Testis (tissue), 3 donors: ENCODE data around the gene ZFYVE1. TPM values are rescaled to one million over a fixed set of nuclear protein-coding genes. Genes with fewer than 3 reads are reported as not detected.
"Not testable (repeated sequence)": the region's sequence is repeated elsewhere in the genome, so short reads cannot be mapped to it uniquely, and the experiment has no call there.

Source experiments
- DNase-seq: peaks from one replicate; pipeline ENCODE4 v3.0.0-alpha.2; 2019
- H3K27ac ChIP-seq, 2 donors: fragments of 200-600 bp; sonication (generic); one replicate each; pipeline ENCODE4 v1.5.1; 2019
- H3K27me3 ChIP-seq: fragments of 200-600 bp; sonication (generic); one replicate; pipeline ENCODE4 v1.5.1; 2019
- H3K36me3 ChIP-seq: fragments of 200-600 bp; sonication (generic); one replicate; pipeline ENCODE4 v1.5.1; 2017; ENCODE audit warnings: low read depth; ENCODE audit errors: missing control alignments
- H3K4me1 ChIP-seq: fragments of 200-600 bp; sonication (generic); one replicate; pipeline ENCODE4 v1.5.1; 2019
- H3K4me3 ChIP-seq, 2 donors: fragments of 200-600 bp; sonication (generic); one replicate each; pipeline ENCODE4 v1.5.1; 2017 to 2019
- H3K9me3 ChIP-seq: fragments of 200-600 bp; sonication (generic); one replicate; pipeline ENCODE4 v1.5.1; 2017
- POLR2A ChIP-seq: fragments of 450-650 bp; IDR thresholded peaks from one replicate; pipeline ENCODE4 v1.6.1; 2017; ENCODE audit warnings: antibody characterized with exemption, mild to moderate bottlenecking, moderate library complexity
- WGBS, 2 donors: methylation state at CpG; one replicate each; pipeline ENCODE4 v1.1.5; 2018; 5-methylcytosine and 5-hydroxymethylcytosine counted together
- intact Hi-C: fragments of 100-400 bp; cut with DNase I; formaldehyde crosslinking; loops from one replicate; pipeline ENCODE4 v1.15.1; 2023; ENCODE audit warnings: low total_unique reads
- polyA plus RNA-seq: library from polyadenylated mRNA; stranded (reverse); fragments of 350-450 nt; fragmentation: Illumina TruSeq; extraction: RNeasy Lipid Tissue Mini Kit (QIAGEN cat#74804); gene quantifications from one replicate; pipeline ENCODE4 v1.2.3, GENCODE V29; 2014; ENCODE audit warnings: low read depth, low replicate concordance; ENCODE audit not compliant: insufficient read depth
- total RNA-seq, 2 donors: library from RNA; depleted of rRNA; stranded (reverse); fragments of >200 nt; gene quantifications; one replicate each; pipeline ENCODE4 v1.2.3, GENCODE V29; 2016
- TF ChIP-seq, protein P1 (sequence below), 3 experiments: fragments of 450-650 bp in 2 of 3; fragments of 200-600 bp in 1 of 3; sonication (generic) in 1 of 3; IDR thresholded peaks; one replicate each; pipeline ENCODE4 v1.5.1; 2016 to 2019; ENCODE audit warnings: antibody characterized with exemption in 3 of 3, mild to moderate bottlenecking in 2 of 3, moderate library complexity in 1 of 3

ZFYVE1 gene
- total and polyA plus RNA-seq, 3 donors from 2014 or later = 29.0 to 39.6 (median 30.6) TPM

DNA sequence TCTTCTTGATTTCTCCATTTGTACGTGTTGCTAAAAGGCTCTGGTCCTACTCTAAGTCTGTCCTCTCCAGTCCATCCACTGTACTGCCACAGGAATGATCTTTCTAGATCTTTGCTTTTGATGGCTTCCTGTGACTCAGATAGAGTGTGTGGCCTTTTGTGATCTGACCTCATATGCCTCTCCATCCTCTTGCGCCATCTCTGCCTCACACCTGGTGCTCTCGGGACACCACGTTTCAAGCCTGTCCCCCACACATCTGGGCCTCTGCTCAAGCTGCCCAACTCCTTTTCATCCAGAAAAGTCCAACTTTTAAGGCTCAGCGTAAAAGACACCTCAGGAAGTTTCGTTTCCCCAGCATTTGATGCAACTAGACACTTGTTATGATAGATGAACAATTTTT, 61.7 kb downstream of the ZFYVE1 start:
- Histone ChIP-seq H3K27ac (no peak overlapping the region), H3K4me1 (no peaks in the 10 kb centered on the region), H3K4me3 (no peak overlapping the region), H3K9me3 (no peaks in the 10 kb centered on the region), H3K36me3 (no peaks in the 10 kb centered on the region), H3K27me3 (no peaks in the 10 kb centered on the region)
- 76 to 81% methylated on average over 6 of the region's 6 CpGs for WGBS, 2 donors
- DNase-seq = no peak
- TF ChIP-seq POLR2A = no peak
- TF ChIP-seq, protein P1, sequence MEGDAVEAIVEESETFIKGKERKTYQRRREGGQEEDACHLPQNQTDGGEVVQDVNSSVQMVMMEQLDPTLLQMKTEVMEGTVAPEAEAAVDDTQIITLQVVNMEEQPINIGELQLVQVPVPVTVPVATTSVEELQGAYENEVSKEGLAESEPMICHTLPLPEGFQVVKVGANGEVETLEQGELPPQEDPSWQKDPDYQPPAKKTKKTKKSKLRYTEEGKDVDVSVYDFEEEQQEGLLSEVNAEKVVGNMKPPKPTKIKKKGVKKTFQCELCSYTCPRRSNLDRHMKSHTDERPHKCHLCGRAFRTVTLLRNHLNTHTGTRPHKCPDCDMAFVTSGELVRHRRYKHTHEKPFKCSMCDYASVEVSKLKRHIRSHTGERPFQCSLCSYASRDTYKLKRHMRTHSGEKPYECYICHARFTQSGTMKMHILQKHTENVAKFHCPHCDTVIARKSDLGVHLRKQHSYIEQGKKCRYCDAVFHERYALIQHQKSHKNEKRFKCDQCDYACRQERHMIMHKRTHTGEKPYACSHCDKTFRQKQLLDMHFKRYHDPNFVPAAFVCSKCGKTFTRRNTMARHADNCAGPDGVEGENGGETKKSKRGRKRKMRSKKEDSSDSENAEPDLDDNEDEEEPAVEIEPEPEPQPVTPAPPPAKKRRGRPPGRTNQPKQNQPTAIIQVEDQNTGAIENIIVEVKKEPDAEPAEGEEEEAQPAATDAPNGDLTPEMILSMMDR (IDR thresholded peaks at IDR 0.05) = no peak
- intact Hi-C loops = no loop called here

DNA sequence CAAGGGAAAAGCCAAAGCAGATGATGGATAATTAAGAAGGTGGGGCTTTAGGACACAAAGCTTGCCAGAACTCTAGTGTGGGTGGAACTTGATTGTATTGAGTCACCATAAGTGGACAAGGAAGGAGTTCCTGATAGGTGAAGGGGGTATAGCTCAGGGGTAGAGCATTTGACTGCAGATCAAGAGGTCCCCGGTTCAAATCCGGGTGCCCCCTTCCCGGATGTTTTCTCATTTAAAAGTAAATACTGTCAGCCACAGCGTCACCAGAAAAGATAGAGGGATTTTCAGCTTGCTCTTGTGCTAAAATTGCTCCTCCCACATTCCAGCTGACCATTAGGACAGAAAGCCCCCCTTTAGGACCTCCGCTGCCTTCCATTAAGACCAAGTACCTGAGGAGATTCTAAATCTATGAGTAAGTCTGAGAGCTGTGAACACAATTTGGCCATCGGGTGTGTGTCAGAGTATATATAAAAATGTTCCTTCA, 64.0 kb downstream of the ZFYVE1 start:
- H3K27me3 ChIP-seq = no peaks in the 10 kb centered on the region
- no peaks in the 10 kb centered on the region for H3K4me1 ChIP-seq
- no peak overlapping the region for H3K27ac ChIP-seq
- H3K36me3 ChIP-seq = no peaks in the 10 kb centered on the region
- TF ChIP-seq, protein P1 (IDR thresholded peaks at IDR 0.05) = no peak
- TF ChIP-seq POLR2A = no peak
- intact Hi-C loops = no loop called here
- no peak overlapping the region for H3K4me3 ChIP-seq
- WGBS, 2 donors = 60 to 71% methylated on average over 6 of the region's 6 CpGs
- H3K9me3 ChIP-seq = no peaks in the 10 kb centered on the region
- no peak for DNase-seq

DNA sequence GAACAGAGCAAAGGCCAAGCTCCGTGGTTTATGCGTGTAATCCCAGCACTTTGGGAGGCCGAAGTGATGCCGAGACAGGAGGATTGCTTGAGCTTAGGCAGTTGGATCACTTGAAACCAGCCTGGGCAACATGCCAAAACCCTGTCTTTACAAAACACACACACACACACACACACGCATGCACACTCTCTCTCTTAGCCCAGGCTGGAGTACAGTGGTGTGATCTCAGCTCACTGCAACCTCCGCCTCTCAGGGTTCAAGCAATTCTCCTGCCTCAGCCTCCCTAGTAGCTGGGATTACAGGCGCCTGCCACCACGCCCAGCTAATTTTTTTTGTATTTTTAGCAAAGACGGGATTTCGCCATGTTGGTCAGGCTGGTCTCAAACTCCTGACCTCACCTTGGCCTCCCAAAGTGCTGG, 64.6 kb downstream of the ZFYVE1 start:
- H3K4me1 ChIP-seq, intact Hi-C loops, H3K27me3 ChIP-seq, H3K27ac ChIP-seq, H3K9me3 ChIP-seq, DNase-seq, H3K4me3 ChIP-seq, H3K36me3 ChIP-seq: not testable (repeated sequence)
- 79 to 88% methylated on average over 10 of the region's 10 CpGs for WGBS, 2 donors

DNA sequence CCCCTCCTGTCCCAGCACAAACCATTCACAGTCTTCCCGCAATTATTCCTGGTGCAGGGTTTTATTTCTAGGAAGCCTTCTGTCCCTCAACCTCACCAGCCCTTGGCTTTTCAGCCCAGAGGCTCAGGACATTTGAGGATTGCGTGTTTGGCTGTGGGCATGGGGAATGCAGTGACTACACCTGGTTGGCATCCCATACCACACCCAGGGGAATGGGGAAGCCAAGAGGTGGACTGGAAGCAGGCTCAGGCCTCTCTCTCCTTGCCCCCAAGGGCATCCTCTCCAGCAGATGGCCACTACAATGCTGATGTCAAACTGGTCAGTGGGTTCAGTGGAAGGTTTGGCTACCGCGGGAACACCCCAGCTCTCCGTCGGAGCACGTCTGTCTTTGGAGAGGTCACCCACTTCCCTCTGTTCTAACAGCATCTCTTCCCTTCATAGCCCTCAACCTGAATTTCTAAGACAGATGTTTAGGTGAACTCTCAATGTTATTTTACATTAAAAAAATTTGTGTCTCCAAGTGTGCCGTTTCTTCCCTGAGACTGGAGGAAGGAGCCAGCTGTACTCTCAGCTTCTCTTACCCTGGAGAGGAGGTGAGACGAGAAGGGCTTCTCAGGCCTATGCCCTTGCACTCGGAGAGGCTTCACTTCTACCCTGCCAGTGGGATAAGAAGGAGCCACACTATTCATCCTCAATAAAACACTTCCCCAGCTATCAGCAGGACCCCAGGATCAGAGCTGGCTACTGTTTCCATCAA, 65.1 kb downstream of the ZFYVE1 start:
- TF ChIP-seq, protein P1 (IDR thresholded peaks at IDR 0.05) = no peak
- no peak for TF ChIP-seq POLR2A
- no peaks in the 10 kb centered on the region for H3K27me3 ChIP-seq
- no peaks in the 10 kb centered on the region for H3K9me3 ChIP-seq
- 82 to 87% methylated on average over 10 of the region's 10 CpGs for WGBS, 2 donors
- no peak overlapping the region for H3K27ac ChIP-seq
- intact Hi-C loops = no loop called here
- H3K4me3 ChIP-seq = no peak overlapping the region
- H3K36me3 ChIP-seq = no peaks in the 10 kb centered on the region
- no peaks in the 10 kb centered on the region for H3K4me1 ChIP-seq
- DNase-seq = no peak

DNA sequence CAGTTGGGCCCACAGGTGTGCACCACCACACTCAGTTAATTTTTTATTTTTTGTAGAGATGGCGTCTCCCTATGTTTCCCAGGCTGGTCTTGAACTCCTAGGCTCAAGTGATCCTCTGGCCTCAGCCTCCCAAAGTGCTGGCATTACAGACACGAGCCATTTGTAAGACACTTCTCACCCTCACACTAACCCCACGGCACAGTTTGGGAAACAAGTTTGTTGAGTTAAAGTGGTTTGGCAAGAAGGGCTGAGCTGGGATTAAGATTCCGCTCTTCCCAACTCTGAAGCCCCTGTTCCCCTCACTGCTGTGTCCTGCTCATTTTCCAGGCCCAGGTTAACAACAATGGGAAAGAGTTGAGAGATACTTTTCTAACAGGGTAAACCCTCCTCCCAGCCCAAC, 65.9 kb downstream of the ZFYVE1 start:
- H3K36me3 ChIP-seq, H3K4me1 ChIP-seq, H3K4me3 ChIP-seq, H3K9me3 ChIP-seq, intact Hi-C loops, H3K27me3 ChIP-seq, H3K27ac ChIP-seq, DNase-seq: not testable (repeated sequence)
- 94 to 97% methylated on average over 4 of the region's 4 CpGs for WGBS, 2 donors

DNA sequence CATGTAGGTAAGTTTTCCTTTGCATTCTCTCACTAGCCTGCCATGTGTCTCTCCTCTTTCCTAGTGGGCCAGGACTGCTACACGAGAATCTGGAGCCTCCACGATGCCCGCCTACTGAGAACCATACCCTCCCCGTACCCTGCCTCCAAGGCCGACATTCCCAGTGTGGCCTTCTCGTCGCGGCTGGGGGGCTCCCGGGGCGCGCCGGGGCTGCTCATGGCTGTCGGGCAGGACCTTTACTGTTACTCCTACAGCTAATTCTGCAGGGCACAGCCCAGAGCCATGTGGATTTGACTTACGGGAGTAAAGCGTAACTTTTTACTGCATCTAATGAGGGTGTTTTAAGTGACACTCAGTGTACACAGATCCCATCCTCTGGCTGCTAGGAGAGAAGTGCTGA, 68.4 kb downstream of the ZFYVE1 start:
- WGBS, 2 donors = 93 to 98% methylated on average over 14 to 15 of the region's 15 CpGs
- DNase-seq = no peak
- H3K27me3 ChIP-seq = no peaks in the 10 kb centered on the region
- no peaks in the 10 kb centered on the region for H3K36me3 ChIP-seq
- TF ChIP-seq POLR2A = no peak
- TF ChIP-seq, protein P1 (IDR thresholded peaks at IDR 0.05) = no peak
- no peak overlapping the region for H3K27ac ChIP-seq
- H3K4me3 ChIP-seq = no peak overlapping the region
- intact Hi-C loops = no loop called here
- H3K9me3 ChIP-seq = no peaks in the 10 kb centered on the region
- H3K4me1 ChIP-seq = no peaks in the 10 kb centered on the region
